AG04450 (cell line): ENCODE results near the gene SLC35G6. TPM values are rescaled to one million over a fixed set of nuclear protein-coding genes. Genes with fewer than 3 reads are reported as not detected.
"Not testable (repeated sequence)": the region's sequence is repeated elsewhere in the genome, so short reads cannot be mapped to it uniquely, and the experiment has no call there.

ENCODE experiments used
- CTCF ChIA-PET: fragments of 300-600, 350-600 bp; formaldehyde crosslinking; extraction: SDS; loops from one replicate; lab custom pipeline; 2022; ENCODE audit warnings: antibody characterized with exemption, inconsistent platforms; lab: Charles Lee
- POLR2A ChIA-PET: fragments of 350-600 bp; formaldehyde crosslinking; extraction: SDS; loops from one replicate; lab custom pipeline; 2021; ENCODE audit warnings: antibody characterized with exemption, inconsistent platforms; lab: Yijun Ruan, JAX
- DNase-seq: peaks from one replicate; pipeline ENCODE4 v3.0.0-alpha.2; 2011; ENCODE audit warnings: low read depth, low spot score
- H3K27ac ChIP-seq: one replicate; pipeline ENCODE4 v1.5.1; 2012; ENCODE audit warnings: low read depth, low read length, control low read depth
- H3K27me3 ChIP-seq: one replicate; pipeline ENCODE4 v1.6.0; 2012; ENCODE audit warnings: low read length; ENCODE audit not compliant: control insufficient read depth, insufficient read depth
- H3K4me3 ChIP-seq: 2 replicates; pipeline ENCODE4 v1.5.1; 2011; ENCODE audit warnings: mild to moderate bottlenecking, low read depth, low read length, control low read depth
- H3K9me3 ChIP-seq: 2 replicates; pipeline ENCODE4 v1.5.1; 2012; ENCODE audit warnings: low read length; ENCODE audit not compliant: control insufficient read depth, insufficient read depth
- polyA plus RNA-seq: library from polyadenylated mRNA; depleted of rRNA; stranded (reverse); fragments of >200 nt; gene quantifications from 2 replicates; pipeline ENCODE4 v1.2.3, GENCODE V29; 2011
- TF ChIP-seq, protein P1 (sequence below): IDR thresholded peaks from 2 replicates; pipeline ENCODE4 v1.5.1; 2011; ENCODE audit warnings: low read depth, low read length, control low read depth, inconsistent platforms

SLC35G6 gene
- polyA plus RNA-seq, 1 experiment: not detected

DNA sequence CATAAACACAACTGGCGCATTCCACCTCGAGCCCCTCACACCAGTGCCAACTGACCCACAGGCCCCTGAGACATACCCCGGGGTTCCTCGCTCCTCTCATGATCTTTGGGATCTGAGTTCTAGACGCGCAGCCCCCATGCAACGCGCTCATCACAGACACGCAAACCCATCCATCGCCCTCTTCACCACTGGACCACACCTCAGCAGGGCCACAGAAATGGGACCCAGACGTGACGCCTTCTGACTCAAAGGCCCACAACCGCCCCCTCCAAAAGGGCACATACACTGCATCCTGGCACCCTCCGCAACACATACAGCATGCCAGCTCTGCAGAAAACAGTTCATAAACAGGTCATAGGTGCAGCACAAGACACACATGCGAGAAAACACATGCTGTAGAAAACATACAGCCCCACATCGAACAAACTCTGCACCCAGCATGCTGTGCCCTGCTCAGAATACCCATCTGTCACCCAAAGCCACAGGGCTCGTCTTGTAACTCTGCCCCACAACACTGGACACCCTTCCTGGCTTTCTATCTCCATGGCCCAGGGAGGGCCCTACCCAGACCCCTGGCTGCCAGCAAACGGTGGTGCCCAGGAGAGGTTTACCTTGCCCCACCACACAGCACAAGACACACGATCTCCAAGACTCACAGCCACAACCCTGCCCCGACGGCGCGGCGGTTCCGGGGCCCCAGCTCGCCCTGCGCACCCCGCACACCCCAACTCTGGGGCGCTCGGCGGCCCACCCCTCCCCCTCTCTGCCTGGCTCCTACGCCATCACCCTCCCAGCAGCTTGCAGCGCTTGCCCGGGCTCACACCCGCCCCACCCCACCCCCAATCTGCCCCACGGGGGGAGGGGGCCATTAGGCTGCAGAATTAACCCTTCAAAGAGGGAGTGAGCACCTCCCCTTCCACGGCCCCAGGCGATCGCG lies 2.7 kb upstream of the SLC35G6 start:
- no peaks in the 10 kb centered on the region for H3K27me3 ChIP-seq
- peak overlapping the region; percentile 96 for H3K27ac ChIP-seq
- CTCF ChIA-PET: no interaction called here
- no peaks in the 10 kb centered on the region for H3K9me3 ChIP-seq
- POLR2A ChIA-PET: interaction anchor here (0.7 to 2.6 kb wide), 8 partner anchors 10 to 128 kb away, joined by 3 to 6 read pairs (median 4); no protein-coding TSS in a partner anchor
- TF ChIP-seq, protein P1, sequence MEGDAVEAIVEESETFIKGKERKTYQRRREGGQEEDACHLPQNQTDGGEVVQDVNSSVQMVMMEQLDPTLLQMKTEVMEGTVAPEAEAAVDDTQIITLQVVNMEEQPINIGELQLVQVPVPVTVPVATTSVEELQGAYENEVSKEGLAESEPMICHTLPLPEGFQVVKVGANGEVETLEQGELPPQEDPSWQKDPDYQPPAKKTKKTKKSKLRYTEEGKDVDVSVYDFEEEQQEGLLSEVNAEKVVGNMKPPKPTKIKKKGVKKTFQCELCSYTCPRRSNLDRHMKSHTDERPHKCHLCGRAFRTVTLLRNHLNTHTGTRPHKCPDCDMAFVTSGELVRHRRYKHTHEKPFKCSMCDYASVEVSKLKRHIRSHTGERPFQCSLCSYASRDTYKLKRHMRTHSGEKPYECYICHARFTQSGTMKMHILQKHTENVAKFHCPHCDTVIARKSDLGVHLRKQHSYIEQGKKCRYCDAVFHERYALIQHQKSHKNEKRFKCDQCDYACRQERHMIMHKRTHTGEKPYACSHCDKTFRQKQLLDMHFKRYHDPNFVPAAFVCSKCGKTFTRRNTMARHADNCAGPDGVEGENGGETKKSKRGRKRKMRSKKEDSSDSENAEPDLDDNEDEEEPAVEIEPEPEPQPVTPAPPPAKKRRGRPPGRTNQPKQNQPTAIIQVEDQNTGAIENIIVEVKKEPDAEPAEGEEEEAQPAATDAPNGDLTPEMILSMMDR: no peak
- DNase-seq: no peak
- H3K4me3 ChIP-seq: peak overlapping the region; percentile 80

DNA sequence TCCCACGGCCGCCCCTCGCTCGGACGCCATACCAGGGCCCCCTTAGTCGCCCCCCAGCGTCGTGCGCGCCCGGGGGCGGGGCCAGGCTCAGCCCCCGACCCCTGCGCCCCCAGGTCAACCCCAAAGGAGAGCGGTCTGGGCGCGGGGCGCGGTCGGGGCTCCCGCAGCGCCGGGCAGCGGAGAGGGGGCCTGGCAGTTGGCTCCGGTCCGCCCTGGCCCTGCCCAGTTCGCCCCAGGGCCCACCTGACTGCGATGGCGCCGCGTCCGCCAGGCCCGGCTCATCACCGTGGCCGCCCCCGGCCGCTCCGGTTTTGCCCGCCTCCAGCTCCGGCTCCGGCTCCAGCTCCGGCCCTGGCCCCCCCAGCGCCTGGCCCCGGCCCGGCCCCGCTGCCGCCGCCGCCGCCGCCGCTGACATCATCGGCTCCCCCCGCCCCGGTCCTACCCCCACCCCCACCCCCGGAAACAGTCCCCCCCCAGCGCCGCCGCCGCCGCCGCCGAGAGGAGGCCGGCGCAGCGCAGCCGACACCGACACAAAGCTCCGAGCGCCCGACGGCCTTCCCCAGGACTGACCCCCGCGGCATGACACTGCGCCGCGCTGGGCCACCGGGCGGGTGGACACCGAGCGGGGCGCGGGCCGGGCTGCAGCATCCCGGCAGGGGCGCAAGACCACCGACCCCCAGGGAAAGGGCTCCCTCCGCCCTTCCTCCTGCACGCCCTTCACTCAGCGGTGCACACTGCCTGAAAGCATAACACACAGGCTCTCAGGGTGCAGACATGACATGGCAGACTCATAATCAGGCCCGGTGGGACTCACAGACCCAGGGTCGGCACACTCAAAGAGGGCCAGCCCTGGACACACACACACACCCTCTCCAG lies 1.8 kb upstream of the SLC35G6 start, which contains the start of gene ZBTB4:
Gene ZBTB4, minus strand, starts transcription at position 419 of the 876 bp plus-strand sequence. CDS start 12,830 bp downstream, outside the sequence.
- Histone ChIP-seq H3K27ac (peak within 1 kb of the TSS; percentile 96), H3K4me3 (peak within 1 kb of the TSS; percentile 80), H3K27me3 (no peaks in the 10 kb centered on the region), H3K9me3 (no peaks in the 10 kb centered on the region)
- no peak for DNase-seq
- TF ChIP-seq, protein P1: no peak
- ChIA-PET POLR2A (interaction anchor here (0.6 to 2.6 kb wide), 8 partner anchors 11 to 128 kb away, joined by 3 to 6 read pairs (median 3); partner anchors contain the start of gene TMEM256), CTCF (no interaction called here)

DNA sequence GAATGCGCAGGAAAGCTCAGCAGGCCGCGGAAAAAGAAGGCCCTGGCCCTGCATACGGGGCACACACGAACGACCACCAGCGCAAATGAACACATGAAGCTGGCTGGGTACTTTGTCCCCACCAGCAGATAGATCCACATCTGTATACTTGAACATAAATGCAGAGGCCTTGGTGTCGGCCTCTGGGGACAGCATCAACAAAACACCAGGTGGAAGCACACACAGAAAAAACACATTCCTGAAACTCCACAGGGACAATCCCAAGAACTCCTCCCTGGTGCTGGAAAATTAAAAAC lies 1.2 kb upstream of the SLC35G6 start:
- H3K9me3 ChIP-seq: no peaks in the 10 kb centered on the region
- POLR2A ChIA-PET: interaction anchor here (0.6 to 2.6 kb wide), 7 partner anchors 12 to 129 kb away, joined by 3 to 6 read pairs (median 3); partner anchors contain the start of gene TMEM256
- peak overlapping the region; percentile 65 for H3K27ac ChIP-seq
- TF ChIP-seq, protein P1: no peak
- H3K4me3 ChIP-seq: peak overlapping the region; percentile 67
- CTCF ChIA-PET: interaction anchor here (0.5 kb wide), 1 partner anchor 125 kb away, joined by 3 read pairs; the partner anchor contains the start of gene TMEM95
- no peak for DNase-seq
- H3K27me3 ChIP-seq: no peaks in the 10 kb centered on the region

DNA sequence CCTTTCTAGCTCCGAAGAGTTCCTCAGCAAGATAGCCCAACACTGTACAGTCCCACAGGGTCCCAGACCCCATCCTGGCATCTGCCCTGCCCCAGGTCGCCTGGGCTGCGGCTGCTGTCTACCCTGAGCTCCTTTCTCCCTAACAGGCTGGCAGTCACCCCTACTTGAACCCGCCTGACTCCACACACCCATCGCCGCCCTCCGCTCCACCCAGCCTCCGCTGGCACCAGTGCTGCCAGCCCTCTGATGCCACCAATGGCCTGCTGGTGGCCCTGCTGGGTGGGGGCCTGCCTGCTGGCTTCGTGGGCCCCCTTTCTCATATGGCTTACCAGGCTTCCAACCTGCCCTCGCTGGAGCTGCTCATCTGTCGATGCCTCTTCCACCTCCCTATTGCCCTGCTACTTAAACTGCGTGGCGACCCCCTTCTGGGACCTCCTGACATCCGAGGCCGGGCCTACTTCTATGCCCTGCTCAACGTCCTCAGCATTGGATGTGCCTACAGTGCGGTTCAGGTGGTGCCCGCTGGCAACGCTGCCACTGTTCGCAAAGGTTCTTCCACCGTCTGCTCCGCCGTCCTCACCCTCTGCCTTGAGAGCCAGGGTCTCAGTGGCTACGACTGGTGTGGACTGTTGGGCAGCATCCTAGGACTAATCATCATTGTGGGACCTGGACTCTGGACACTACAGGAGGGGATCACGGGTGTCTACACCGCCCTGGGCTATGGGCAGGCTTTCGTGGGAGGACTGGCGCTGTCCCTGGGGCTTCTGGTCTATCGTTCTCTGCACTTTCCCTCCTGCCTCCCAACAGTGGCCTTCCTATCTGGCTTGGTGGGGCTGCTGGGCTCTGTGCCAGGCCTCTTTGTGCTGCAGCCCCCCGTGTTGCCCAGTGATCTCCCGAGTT lies 846 bp downstream of the SLC35G6 start:
- DNase-seq, H3K27ac ChIP-seq, POLR2A ChIA-PET, H3K9me3 ChIP-seq, CTCF ChIA-PET, H3K4me3 ChIP-seq, H3K27me3 ChIP-seq: not testable (repeated sequence)

DNA sequence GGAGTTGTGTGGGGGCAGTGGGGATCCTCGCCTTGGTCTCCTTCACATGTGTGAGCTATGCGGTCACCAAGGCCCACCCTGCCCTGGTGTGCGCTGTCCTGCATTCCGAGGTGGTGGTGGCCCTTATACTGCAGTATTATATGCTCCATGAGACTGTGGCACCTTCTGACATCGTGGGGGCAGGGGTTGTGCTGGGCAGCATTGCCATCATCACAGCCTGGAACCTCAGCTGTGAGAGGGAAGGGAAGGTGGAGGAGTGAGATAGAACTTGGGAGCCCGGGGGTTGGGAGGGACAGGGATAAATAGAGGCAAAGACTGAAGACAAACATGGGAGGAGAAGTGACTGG lies 1.5 kb downstream of the SLC35G6 start:
- H3K9me3 ChIP-seq, CTCF ChIA-PET, DNase-seq, H3K27me3 ChIP-seq, POLR2A ChIA-PET: not testable (repeated sequence)
- H3K4me3 ChIP-seq: peak overlapping the region; percentile 92
- peak overlapping the region; percentile 100 for H3K27ac ChIP-seq
